Rectal smooth muscle tissue (tissue), 1 donor: ENCODE results near the gene RAB7A.
"Not testable (repeated sequence)": the region's sequence is repeated elsewhere in the genome, so short reads cannot be mapped to it uniquely, and the experiment has no call there.

Experiments used
- H3K27ac ChIP-seq: one replicate; pipeline ENCODE4 v1.7.0; 2013; ENCODE audit warnings: low read depth, low read length, inconsistent platforms
- H3K27me3 ChIP-seq: one replicate; pipeline ENCODE4 v1.7.0; 2013; ENCODE audit warnings: low read length; ENCODE audit not compliant: control insufficient read depth, insufficient read depth
- H3K36me3 ChIP-seq: one replicate; pipeline ENCODE4 v1.7.0; 2013; ENCODE audit warnings: low read length; ENCODE audit not compliant: control insufficient read depth, insufficient read depth
- H3K4me1 ChIP-seq: one replicate; pipeline ENCODE4 v1.7.0; 2013; ENCODE audit warnings: low read length; ENCODE audit not compliant: control insufficient read depth, insufficient read depth
- H3K4me3 ChIP-seq: one replicate; pipeline ENCODE4 v1.7.0; 2013; ENCODE audit warnings: low read length
- H3K9ac ChIP-seq: one replicate; pipeline ENCODE4 v1.7.0; 2013; ENCODE audit warnings: low read length

RAB7A gene

DNA sequence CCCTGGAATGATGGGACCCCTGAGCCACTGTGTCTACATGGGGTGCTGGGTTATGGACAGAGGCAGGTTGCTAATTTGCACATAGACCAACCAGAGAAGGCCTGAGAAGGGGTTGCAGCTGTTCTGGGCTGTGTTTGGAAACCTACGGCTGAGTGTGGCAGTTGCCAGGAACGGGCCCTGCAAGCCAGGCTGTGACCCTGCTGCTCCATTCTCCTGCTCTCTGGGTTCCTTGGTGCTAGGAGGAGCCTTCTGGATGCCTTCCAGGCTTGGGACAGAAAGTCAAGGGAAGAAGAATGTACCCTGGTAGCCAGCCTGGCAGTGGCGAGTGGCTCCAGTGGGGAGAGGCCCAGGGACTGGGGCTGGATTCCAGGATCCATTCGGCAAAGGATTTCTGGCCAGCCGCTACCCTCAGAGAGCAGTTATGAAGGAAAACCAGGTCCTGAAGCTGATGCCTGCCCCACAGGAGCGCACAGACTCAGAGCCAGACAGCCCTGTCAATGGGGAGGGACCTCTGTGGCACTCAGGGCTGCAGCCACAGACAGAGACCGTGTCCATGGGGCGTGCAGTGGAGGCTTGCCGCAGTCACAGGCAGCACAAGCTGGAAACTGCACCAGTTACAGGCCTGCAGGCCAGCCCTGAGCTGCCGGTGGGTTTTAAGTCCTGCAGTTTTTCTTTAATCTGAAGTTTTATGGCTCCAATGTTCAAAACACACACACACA lies 98.3 kb downstream of the RAB7A start:
- H3K9ac ChIP-seq, result no peak overlapping the region
- H3K36me3 ChIP-seq, result peaks cover 5% of the 10 kb centered on the region

DNA sequence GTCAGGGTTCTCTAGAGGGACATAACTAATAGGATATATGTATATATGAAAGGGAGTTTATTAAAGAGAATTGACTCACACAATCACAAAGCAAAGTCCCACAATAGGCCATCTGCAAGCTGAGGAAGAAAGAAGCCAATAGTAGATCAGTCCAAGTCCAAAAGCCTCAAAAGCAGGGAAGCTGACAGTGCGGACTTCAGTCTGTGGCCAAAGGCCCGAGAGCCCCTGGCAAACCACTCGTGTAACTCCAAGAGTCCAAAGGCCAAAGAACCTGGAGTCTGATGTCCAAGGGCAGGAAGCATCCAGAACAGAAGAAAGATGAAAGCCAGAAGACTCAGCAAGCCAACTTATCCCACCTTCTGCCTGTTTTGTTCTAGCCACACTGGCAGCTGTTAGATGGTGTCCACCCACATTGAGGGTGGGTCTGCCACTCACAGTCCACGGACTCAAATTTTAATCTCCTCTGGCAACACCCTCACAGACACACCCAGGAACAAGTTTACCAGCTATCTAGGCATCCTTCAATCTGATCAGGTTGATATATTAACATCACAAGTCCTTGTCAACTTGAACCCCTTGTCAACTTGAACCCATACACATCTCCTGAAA lies 99.2 kb downstream of the RAB7A start:
- H3K4me1 ChIP-seq, result no peaks in the 10 kb centered on the region
- H3K27me3 ChIP-seq, result no peaks in the 10 kb centered on the region
- H3K9ac ChIP-seq, result no peak overlapping the region
- H3K4me3 ChIP-seq, result no peak overlapping the region
- no peak overlapping the region for H3K27ac ChIP-seq
- peaks cover 3% of the 10 kb centered on the region for H3K36me3 ChIP-seq

More for the DNA sequence above, 98.3 kb downstream of the RAB7A start:
- no peak overlapping the region for H3K27ac ChIP-seq
- no peak overlapping the region for H3K4me3 ChIP-seq
- no peaks in the 10 kb centered on the region for H3K27me3 ChIP-seq
- no peaks in the 10 kb centered on the region for H3K4me1 ChIP-seq

DNA sequence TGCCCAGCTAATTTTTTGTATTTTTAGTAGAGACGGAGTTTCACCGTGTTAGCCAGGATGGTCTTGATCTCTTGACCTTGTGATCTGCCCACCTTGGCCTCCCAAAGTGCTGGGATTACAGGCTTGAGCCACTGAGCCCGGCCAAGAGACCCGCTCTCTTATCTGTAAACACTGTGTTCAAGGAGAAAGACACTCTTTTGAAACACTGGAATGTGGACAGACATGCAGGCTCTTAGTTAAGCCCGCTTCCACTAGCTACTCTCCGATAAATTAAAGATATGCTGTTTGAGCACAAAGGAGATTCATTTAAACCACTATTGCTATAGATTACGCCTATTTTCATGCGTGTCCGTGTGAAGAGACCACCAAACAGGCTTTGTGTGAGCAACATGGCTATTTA lies 103.1 kb downstream of the RAB7A start:
- not testable (repeated sequence) for H3K4me1 ChIP-seq, H3K36me3 ChIP-seq, H3K27ac ChIP-seq, H3K4me3 ChIP-seq, H3K27me3 ChIP-seq, H3K9ac ChIP-seq

DNA sequence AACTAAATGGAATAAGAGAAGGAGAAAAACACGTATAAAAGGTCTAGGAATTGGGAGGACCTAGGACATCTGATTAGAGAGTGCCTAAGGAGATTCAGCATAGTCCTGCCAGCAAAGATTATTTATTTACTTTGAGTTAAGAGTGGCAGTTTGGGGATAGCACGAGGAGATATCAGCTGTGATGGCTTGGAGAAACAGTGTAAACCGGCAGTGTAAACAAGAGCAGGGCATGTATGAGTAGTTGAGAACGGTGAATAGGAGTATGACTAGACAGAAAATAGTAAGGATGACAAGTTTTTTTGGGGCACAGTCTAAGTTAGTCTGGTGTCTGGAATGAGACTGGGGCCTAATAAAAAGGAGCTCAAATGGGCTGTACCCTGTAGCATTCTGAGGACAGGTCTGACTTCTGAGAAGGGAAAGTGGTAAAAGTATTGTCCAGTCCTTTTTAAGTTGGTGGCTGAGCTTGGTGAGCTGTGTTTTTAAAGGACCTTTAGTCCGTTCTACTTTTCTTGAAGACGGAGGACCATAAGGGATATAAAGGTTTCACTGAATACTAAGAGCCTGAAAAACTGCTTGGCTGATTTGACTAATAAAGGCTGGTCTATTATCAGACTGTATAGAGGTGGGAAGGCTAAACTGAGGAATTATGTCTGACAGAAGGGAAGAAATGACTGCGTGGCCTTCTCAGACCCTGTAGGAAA lies 104.1 kb downstream of the RAB7A start:
- not testable (repeated sequence) for H3K27me3 ChIP-seq, H3K4me1 ChIP-seq, H3K9ac ChIP-seq, H3K4me3 ChIP-seq, H3K27ac ChIP-seq, H3K36me3 ChIP-seq

DNA sequence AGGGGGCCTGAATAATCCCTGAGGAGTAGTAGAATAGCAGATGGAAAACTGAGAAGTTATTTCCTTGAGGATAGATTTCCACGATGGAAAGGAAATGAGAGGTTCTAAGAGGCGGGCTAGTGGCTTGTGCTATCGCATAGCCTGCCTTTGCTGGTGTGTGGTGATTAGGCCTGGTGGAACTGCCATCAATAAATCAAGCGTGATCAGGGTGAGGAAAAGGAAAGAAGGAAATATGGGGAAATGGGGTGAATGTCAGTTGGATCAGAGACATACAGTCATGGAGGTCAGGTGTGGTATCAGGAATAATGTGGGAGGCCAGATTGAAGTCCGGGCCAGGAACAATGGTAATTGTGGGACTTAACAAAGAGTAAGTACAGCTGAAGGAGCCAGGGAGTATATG lies 104.8 kb downstream of the RAB7A start:
- not testable (repeated sequence) for H3K27ac ChIP-seq, H3K36me3 ChIP-seq, H3K4me1 ChIP-seq, H3K4me3 ChIP-seq, H3K9ac ChIP-seq, H3K27me3 ChIP-seq

DNA sequence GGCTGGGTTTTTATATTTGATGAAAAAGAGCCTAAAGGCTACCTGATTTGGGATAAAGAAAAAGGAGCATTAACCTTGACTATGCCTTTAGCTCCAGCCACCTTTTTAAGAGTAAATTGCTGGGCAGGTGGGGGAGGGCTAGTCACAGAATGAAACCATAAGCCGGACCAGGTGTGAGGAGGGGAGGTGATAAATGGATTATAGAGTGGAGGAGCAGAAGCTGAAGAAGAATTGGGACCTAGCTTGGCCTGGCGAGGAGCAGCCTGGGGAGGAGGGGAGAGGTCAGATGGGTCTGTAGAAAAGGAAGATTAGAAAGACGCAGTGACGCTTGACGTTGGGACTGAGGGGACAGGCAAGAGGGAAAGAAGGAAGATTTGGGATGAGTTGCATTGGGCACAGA lies 107.0 kb downstream of the RAB7A start:
- not testable (repeated sequence) for H3K4me3 ChIP-seq, H3K4me1 ChIP-seq, H3K9ac ChIP-seq, H3K36me3 ChIP-seq, H3K27me3 ChIP-seq, H3K27ac ChIP-seq

DNA sequence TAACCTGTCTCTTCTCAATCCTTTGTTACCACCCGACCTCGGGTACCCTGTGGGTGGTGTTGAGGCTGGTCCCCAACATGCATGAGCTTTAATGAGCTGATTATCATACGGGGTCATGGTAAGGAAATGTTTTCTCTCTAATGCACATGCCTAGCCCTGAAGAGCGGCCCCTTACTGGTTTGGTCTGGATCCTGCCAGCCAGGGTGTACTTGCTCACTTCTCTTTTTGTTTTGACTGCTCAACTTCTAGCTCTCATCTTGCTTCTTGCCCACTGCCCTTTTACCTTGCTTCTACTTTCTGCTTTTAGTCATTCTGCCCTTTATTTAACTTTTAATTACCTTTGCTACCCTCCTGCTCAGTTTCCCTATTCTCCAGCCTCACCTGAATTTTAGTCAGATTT lies 109.1 kb downstream of the RAB7A start:
- H3K9ac ChIP-seq, result no peak overlapping the region
- no peak overlapping the region for H3K4me3 ChIP-seq
- no peaks in the 10 kb centered on the region for H3K27me3 ChIP-seq
- H3K4me1 ChIP-seq, result no peaks in the 10 kb centered on the region
- H3K27ac ChIP-seq, result no peak overlapping the region
- no peaks in the 10 kb centered on the region for H3K36me3 ChIP-seq

DNA sequence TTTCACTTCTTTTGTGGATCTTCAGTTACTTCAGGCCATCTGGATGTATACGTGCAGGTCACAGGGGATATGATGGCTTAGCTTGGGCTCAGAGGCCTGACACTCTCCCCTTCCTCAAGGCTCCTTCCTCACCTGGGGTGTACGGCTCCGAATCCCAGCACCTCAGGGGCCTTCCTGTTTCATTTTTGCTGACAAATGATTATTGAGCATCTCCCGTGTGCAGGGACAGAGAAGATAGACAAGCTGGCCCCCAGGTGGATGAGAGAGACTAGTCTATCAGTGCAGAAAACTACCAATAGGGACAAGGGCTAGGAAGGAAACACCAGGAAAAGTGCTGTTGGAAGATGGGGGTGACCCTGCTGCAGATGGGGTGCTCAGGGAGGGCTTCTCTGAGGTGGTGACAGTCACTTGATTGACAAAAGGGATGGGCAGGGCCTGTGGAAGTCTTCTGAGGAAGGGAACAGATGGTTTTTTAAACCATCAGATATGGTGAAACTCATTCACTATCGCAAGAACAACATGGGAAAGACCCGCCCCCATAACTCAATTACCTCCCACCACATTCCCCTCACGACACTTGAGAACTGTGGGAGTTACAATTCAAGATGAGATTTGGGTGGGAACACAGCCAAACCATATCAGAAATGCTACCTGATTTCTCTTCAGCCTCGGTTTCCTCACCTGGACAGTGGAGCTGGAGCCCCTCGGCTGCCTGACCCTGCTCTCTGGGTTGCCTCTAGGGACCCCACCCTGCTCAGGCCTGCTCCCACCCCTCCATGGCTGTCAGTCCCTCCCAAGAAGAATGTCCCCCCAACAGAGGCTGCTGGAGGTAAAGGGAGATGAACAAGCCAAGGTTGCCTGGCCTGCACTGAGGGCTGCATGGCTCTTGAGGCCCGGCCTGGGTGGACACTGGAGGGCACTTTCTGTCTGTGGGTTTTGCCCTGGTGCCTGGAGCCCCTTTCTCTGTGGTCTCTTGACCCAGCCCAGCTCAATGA lies 116.2 kb downstream of the RAB7A start:
- H3K4me1 ChIP-seq, result peaks cover 6% of the 10 kb centered on the region
- no peak overlapping the region for H3K4me3 ChIP-seq
- no peak overlapping the region for H3K9ac ChIP-seq

DNA sequence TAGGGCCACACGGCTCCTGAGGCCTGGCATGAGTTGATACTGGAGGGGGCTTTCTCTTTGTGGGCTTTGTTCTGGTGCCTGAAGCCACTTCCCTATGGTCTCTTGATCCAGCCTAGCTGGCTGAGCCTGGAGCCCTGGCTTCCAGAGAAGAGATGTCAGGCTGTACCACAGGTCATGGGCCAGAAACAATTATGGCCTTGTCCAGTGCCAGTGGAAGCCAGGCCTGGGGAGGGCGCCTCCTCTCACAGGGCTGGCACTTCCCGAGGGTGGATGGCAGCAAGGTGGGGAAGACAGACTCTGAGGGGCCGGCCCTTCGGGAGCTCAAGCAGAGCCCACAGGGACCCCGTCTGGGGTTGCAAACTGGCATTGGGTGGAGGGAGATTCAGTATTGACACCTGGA lies 118.5 kb downstream of the RAB7A start:
- Histone ChIP-seq H3K4me1 (peaks cover 6% of the 10 kb centered on the region), H3K27ac (no peak overlapping the region), H3K27me3 (no peaks in the 10 kb centered on the region), H3K36me3 (no peaks in the 10 kb centered on the region), H3K9ac (no peak overlapping the region), H3K4me3 (no peak overlapping the region)

More for the DNA sequence above, 116.2 kb downstream of the RAB7A start:
- Histone ChIP-seq H3K36me3 (no peaks in the 10 kb centered on the region), H3K27me3 (no peaks in the 10 kb centered on the region), H3K27ac (no peak overlapping the region)

DNA sequence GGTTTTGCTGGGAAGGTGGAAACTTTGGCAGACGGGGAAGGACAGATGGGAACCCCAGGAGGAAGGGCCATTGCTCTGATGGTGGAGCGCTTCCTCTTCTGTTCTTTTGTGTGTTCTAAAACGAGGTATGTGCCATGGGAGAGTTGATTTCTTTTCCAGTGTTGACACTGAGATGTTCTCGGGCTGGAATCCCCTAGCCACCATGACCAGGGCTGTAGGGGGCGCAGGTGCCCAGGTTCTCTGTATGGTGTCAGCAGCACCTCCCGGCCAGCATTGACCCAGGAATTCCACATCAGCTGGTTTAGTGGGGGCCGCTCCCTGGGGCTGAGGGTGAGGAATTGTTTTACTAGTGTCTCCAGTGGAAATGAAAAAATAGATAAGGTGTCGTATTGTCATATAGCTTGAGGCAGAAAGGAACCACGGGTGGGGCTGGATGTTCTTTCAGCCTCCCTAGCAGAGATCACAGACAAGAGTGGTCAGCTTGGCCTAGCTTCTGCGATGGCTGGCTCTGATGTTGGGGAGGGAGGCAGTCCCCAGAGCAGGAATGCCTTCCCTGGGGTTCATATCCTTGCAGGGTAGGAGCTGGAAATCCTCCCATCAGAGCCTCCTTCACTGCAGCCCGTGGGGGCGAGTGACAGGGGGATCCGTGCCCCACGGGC lies 119.3 kb downstream of the RAB7A start:
- no peaks in the 10 kb centered on the region for H3K36me3 ChIP-seq
- peak overlapping the region; percentile 68 for H3K4me3 ChIP-seq
- peaks cover 6% of the 10 kb centered on the region for H3K4me1 ChIP-seq
- no peak overlapping the region for H3K27ac ChIP-seq
- H3K9ac ChIP-seq, result no peak overlapping the region
- H3K27me3 ChIP-seq, result no peaks in the 10 kb centered on the region

DNA sequence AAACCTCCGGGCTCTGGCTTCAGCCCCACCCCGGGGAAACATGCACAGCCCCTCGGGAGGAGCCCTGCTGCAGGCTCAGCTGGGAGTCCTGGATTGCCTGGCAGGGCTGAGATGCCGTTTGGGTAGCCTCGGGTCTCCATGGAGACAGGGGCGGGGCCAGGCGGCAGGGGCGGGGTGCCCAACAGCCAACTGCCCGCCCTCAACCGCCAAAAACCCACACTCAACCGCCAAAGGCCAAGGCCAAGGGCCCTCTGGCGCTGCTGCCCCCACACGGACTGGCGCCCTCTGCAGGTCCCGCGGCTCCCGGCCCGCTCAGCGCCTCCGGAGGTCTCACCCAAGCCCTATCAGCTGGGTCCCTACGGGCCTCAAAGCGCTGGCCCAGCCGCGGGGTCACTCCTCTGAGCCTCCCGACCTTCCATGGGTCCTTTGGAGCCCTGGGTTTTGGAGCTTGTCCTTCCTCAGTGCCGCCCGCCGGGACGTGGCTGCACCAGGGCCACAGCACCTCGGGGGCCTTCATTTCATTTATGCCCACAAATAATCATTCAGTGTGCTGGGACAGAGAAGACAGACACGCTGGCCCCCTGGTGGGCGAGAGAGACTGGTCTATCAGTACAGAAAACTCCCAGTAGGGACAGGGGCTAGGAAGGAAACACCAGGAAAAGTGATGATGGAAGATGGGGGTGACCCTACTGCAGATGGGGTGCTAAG lies 119.9 kb downstream of the RAB7A start:
- H3K36me3 ChIP-seq, result no peaks in the 10 kb centered on the region
- peak overlapping the region; percentile 68 for H3K4me3 ChIP-seq
- peak overlapping the region; percentile 43 for H3K27ac ChIP-seq
- H3K27me3 ChIP-seq, result no peaks in the 10 kb centered on the region
- no peak overlapping the region for H3K9ac ChIP-seq
- peaks cover 6% of the 10 kb centered on the region for H3K4me1 ChIP-seq
